DND-41 (cell line): ENCODE results near the gene KIF13A.
"Not testable (repeated sequence)": the region's sequence is repeated elsewhere in the genome, so short reads cannot be mapped to it uniquely, and the experiment has no call there.

ENCODE experiments used
- ATAC-seq: fragments of 200-7000 bp; cut with Tn5 transposase; 3 replicates; pipeline ENCODE4 v1.9.1; 2021; ENCODE audit warnings: low read depth; ENCODE audit not compliant: insufficient read depth
- DNase-seq: peaks from one replicate; pipeline ENCODE4 v3.0.0-alpha.2; 2020
- H2AFZ ChIP-seq: 2 replicates; pipeline ENCODE4 v1.6.0; 2012; ENCODE audit warnings: low read depth, low read length
- H3K27ac ChIP-seq: 2 replicates; pipeline ENCODE4 v1.5.1; 2012; ENCODE audit warnings: low read length, inconsistent platforms
- H3K27me3 ChIP-seq: fragments of 200-600 bp; sonication (generic); 2 replicates; pipeline ENCODE4 v1.6.0; 2012; ENCODE audit warnings: low read length, mild to moderate bottlenecking, inconsistent platforms; ENCODE audit not compliant: insufficient read depth, poor library complexity
- H3K36me3 ChIP-seq: 2 replicates; pipeline ENCODE4 v1.5.1; 2012; ENCODE audit warnings: low read length, inconsistent platforms; ENCODE audit not compliant: insufficient read depth
- H3K4me1 ChIP-seq: 2 replicates; pipeline ENCODE4 v1.5.1; 2012; ENCODE audit warnings: mild to moderate bottlenecking, low read length; ENCODE audit not compliant: insufficient read depth
- H3K4me2 ChIP-seq: 2 replicates; pipeline ENCODE4 v1.6.0; 2012; ENCODE audit warnings: mild to moderate bottlenecking, moderate library complexity, low read length, inconsistent platforms; ENCODE audit not compliant: insufficient read depth
- H3K4me3 ChIP-seq, 2 experiments: fragments of 200-600 bp in 1 of 2; shearing (Covaris generic) in 1 of 2; 2 replicates each; pipeline ENCODE4 v1.5.1; 2012 to 2016; ENCODE audit warnings: inconsistent platforms in 2 of 2, low read length in 2 of 2, mild to moderate bottlenecking in 2 of 2, low read depth in 1 of 2, moderate library complexity in 1 of 2
- H3K79me2 ChIP-seq: 2 replicates; pipeline ENCODE4 v1.6.0; 2012; ENCODE audit warnings: low read length, inconsistent platforms; ENCODE audit not compliant: insufficient read depth
- H3K9ac ChIP-seq: 2 replicates; pipeline ENCODE4 v1.6.0; 2012; ENCODE audit warnings: low read depth, mild to moderate bottlenecking, inconsistent platforms, low read length, moderate library complexity
- H3K9me3 ChIP-seq: 2 replicates; pipeline ENCODE4 v1.5.1; 2012; ENCODE audit warnings: low read length, moderate library complexity, mild to moderate bottlenecking, inconsistent platforms; ENCODE audit not compliant: insufficient read depth, severe bottlenecking
- H4K20me1 ChIP-seq: 2 replicates; pipeline ENCODE4 v1.6.0; 2012; ENCODE audit warnings: low read length; ENCODE audit not compliant: insufficient read depth
- CTCF ChIP-seq: IDR thresholded peaks from 2 replicates; pipeline ENCODE4 v1.5.1; 2012; ENCODE audit warnings: borderline replicate concordance, low read length, moderate library complexity, mild to moderate bottlenecking; ENCODE audit not compliant: poor library complexity, severe bottlenecking; ENCODE audit errors: extremely low read depth
- EZH2 ChIP-seq: IDR thresholded peaks from 3 replicates; pipeline ENCODE4 v1.6.1; 2012; ENCODE audit warnings: borderline replicate concordance, low read depth, mild to moderate bottlenecking, moderate library complexity, low read length, inconsistent platforms; ENCODE audit not compliant: severe bottlenecking

KIF13A gene

GRCh38 chr6:17808609-17809008 is 178.8 kb downstream of the KIF13A start:
- H3K9ac ChIP-seq = no peak overlapping the region
- H4K20me1 ChIP-seq = no peaks in the 10 kb centered on the region
- no peak overlapping the region for H3K27ac ChIP-seq
- no peaks in the 10 kb centered on the region for H3K4me1 ChIP-seq
- H3K79me2 ChIP-seq = no peaks in the 10 kb centered on the region
- H3K36me3 ChIP-seq = no peaks in the 10 kb centered on the region
- H2AFZ ChIP-seq = no peak overlapping the region
- no peaks in the 10 kb centered on the region for H3K27me3 ChIP-seq
- no peak overlapping the region for H3K4me3 ChIP-seq
- ATAC-seq = no peak
- no peak for DNase-seq
- H3K9me3 ChIP-seq = no peaks in the 10 kb centered on the region
- no peak for TF ChIP-seq CTCF
- no peak for TF ChIP-seq EZH2
- H3K4me2 ChIP-seq = no peak overlapping the region

- not testable (repeated sequence) for H3K36me3 ChIP-seq, H3K9ac ChIP-seq, H2AFZ ChIP-seq, H3K79me2 ChIP-seq, H4K20me1 ChIP-seq, H3K4me3 ChIP-seq, DNase-seq, H3K27ac ChIP-seq, H3K9me3 ChIP-seq, H3K4me2 ChIP-seq, H3K27me3 ChIP-seq, ATAC-seq, H3K4me1 ChIP-seq
Observed at GRCh38 chr6:17807431-17807830, 180.0 kb downstream of the KIF13A start.

- Histone ChIP-seq H3K4me1 (no peaks in the 10 kb centered on the region), H3K9ac (no peak overlapping the region), H3K27me3 (no peaks in the 10 kb centered on the region), H3K27ac (no peak overlapping the region), H4K20me1 (no peaks in the 10 kb centered on the region), H2AFZ (no peak overlapping the region), H3K36me3 (no peaks in the 10 kb centered on the region), H3K4me3 (no peak overlapping the region), H3K4me2 (no peak overlapping the region), H3K79me2 (no peaks in the 10 kb centered on the region), H3K9me3 (no peaks in the 10 kb centered on the region)
- no peak for ATAC-seq
- no peak for DNase-seq
- TF ChIP-seq EZH2 = no peak
- no peak for TF ChIP-seq CTCF
Observed at GRCh38 chr6:17803409-17803808, 184.0 kb downstream of the KIF13A start.

- no peaks in the 10 kb centered on the region for H3K27me3 ChIP-seq
- no peak overlapping the region for H3K4me2 ChIP-seq
- no peaks in the 10 kb centered on the region for H3K79me2 ChIP-seq
- no peak overlapping the region for H3K27ac ChIP-seq
- no peak overlapping the region for H3K4me3 ChIP-seq
- no peaks in the 10 kb centered on the region for H4K20me1 ChIP-seq
- DNase-seq = no peak
- no peaks in the 10 kb centered on the region for H3K36me3 ChIP-seq
- no peak for TF ChIP-seq EZH2
- no peak for TF ChIP-seq CTCF
- no peak overlapping the region for H3K9ac ChIP-seq
- ATAC-seq = no peak
- H3K9me3 ChIP-seq = no peaks in the 10 kb centered on the region
- H2AFZ ChIP-seq = no peak overlapping the region
- no peaks in the 10 kb centered on the region for H3K4me1 ChIP-seq
Observed at GRCh38 chr6:17798477-17799154, 188.8 kb downstream of the KIF13A start.
